Liver (tissue), 3 donors: ENCODE results near the gene BTBD9.

Source experiments
- CTCF ChIP-seq: fragments of 150-350 bp; IDR thresholded peaks from 2 replicates; pipeline ENCODE4 v1.5.1; 2017; ENCODE audit warnings: improper control_type of control experiment, low read depth, low read length; ENCODE audit not compliant: missing input control
- FOXA1 ChIP-seq: IDR thresholded peaks from 2 replicates; pipeline ENCODE4 v1.6.1; 2016; ENCODE audit warnings: antibody characterized with exemption
- GABPA ChIP-seq, 2 donors: IDR thresholded peaks in 1 of 2; conservative IDR thresholded peaks in 1 of 2; 2 replicates each; pipeline ENCODE4 v1.6.1; 2016; ENCODE audit warnings: antibody characterized with exemption in 2 of 2, mild to moderate bottlenecking in 1 of 2, moderate library complexity in 1 of 2
- JUND ChIP-seq, 2 donors: IDR thresholded peaks; 2 replicates each; pipeline ENCODE4 v1.6.1; 2016; ENCODE audit warnings: antibody characterized with exemption in 2 of 2
- MAX ChIP-seq: IDR thresholded peaks from 2 replicates; pipeline ENCODE4 v1.6.1; 2016; ENCODE audit warnings: antibody characterized with exemption
- RAD21 ChIP-seq, 2 donors: IDR thresholded peaks; 2 replicates each; pipeline ENCODE4 v1.6.1; 2016; ENCODE audit warnings: antibody characterized with exemption in 2 of 2, mild to moderate bottlenecking in 2 of 2
- REST ChIP-seq: IDR thresholded peaks from 2 replicates; pipeline ENCODE4 v1.6.1; 2016; ENCODE audit warnings: antibody characterized with exemption, mild to moderate bottlenecking
- SP1 ChIP-seq: IDR thresholded peaks from 2 replicates; pipeline ENCODE4 v1.6.1; 2018; ENCODE audit warnings: antibody characterized with exemption, mild to moderate bottlenecking
- YY1 ChIP-seq: IDR thresholded peaks from 2 replicates; pipeline ENCODE4 v1.6.1; 2016; ENCODE audit warnings: antibody characterized with exemption, mild to moderate bottlenecking
- donor health status: healthy.
- donor health status: healthy.

GRCh38 chr6:38302081-38302480 is 337.6 kb downstream of the BTBD9 start:
- TF ChIP-seq CTCF (no peak), SP1 (no peak), FOXA1 (no peak), GABPA (IDR thresholded peaks at IDR 0.05 in 1 of 2, conservative IDR thresholded peaks at IDR 0.05 in 1 of 2) (no peak), REST (no peak), RAD21 (IDR thresholded peaks at IDR 0.05) (no peak), MAX (no peak), YY1 (no peak), JUND (IDR thresholded peaks at IDR 0.05) (no peak)
